MM.1S (cell line): ENCODE results near the gene CHMP6.

Experiments
- DNase-seq: peaks from one replicate; pipeline ENCODE4 v3.0.0-alpha.2; 2015
- H2AFZ ChIP-seq: fragments of 300-600 bp; sonication (generic); 2 replicates; pipeline ENCODE4 v1.6.0; 2016; ENCODE audit warnings: antibody characterized with exemption, low read length
- H3F3A ChIP-seq: fragments of 300-600 bp; sonication (generic); 2 replicates; pipeline ENCODE4 v1.6.1; 2016; ENCODE audit warnings: mild to moderate bottlenecking, antibody characterized with exemption, low read length, moderate library complexity, mixed read lengths; ENCODE audit not compliant: insufficient read depth
- H3K27ac ChIP-seq: fragments of 300-600 bp; sonication (generic); 2 replicates; pipeline ENCODE4 v1.5.1; 2016; ENCODE audit warnings: mild to moderate bottlenecking, low read length
- H3K27me3 ChIP-seq: fragments of 300-600 bp; sonication (generic); replicated peaks from 2 replicates; pipeline ENCODE4 v1.6.0; 2016; ENCODE audit warnings: low read length; ENCODE audit not compliant: insufficient read depth
- H3K36me3 ChIP-seq: fragments of 300-600 bp; sonication (generic); replicated peaks from 2 replicates; pipeline ENCODE4 v1.6.1; 2016; ENCODE audit warnings: mild to moderate bottlenecking, low read length, mixed read lengths; ENCODE audit not compliant: insufficient read depth
- H3K4me1 ChIP-seq: fragments of 300-600 bp; sonication (generic); 2 replicates; pipeline ENCODE4 v1.6.1; 2016; ENCODE audit warnings: low read length, mixed read lengths
- H3K4me2 ChIP-seq: fragments of 300-600 bp; sonication (generic); 2 replicates; pipeline ENCODE4 v1.6.0; 2016; ENCODE audit warnings: low read depth, low read length
- H3K4me3 ChIP-seq: fragments of 300-600 bp; sonication (generic); 2 replicates; pipeline ENCODE4 v1.5.1; 2016; ENCODE audit warnings: low read length, mixed read lengths
- H3K79me2 ChIP-seq: fragments of 300-600 bp; sonication (generic); 2 replicates; pipeline ENCODE4 v1.6.1; 2016; ENCODE audit warnings: mixed run types, low read length, mixed read lengths
- H3K9ac ChIP-seq: fragments of 300-600 bp; sonication (generic); 2 replicates; pipeline ENCODE4 v1.6.1; 2016; ENCODE audit warnings: low read length, mixed read lengths
- H3K9me2 ChIP-seq: fragments of 300-600 bp; sonication (generic); replicated peaks from 2 replicates; pipeline ENCODE4 v1.6.1; 2016; ENCODE audit warnings: mild to moderate bottlenecking, low read length, mixed read lengths; ENCODE audit not compliant: insufficient read depth
- H3K9me3 ChIP-seq: fragments of 300-600 bp; sonication (generic); replicated peaks from 2 replicates; pipeline ENCODE4 v1.6.1; 2016; ENCODE audit warnings: mild to moderate bottlenecking, low read length, mixed read lengths; ENCODE audit not compliant: insufficient read depth
- H4K20me1 ChIP-seq: fragments of 300-600 bp; sonication (generic); 2 replicates; pipeline ENCODE4 v1.6.1; 2016; ENCODE audit warnings: mild to moderate bottlenecking, low read length, moderate library complexity, mixed read lengths; ENCODE audit not compliant: insufficient read depth
- EZH2 ChIP-seq: fragments of 300-600 bp; sonication (generic); optimal IDR thresholded peaks from 2 replicates; pipeline ENCODE3; 2017; ENCODE audit warnings: low read depth, mild to moderate bottlenecking, antibody characterized with exemption, low read length, mixed read lengths
- EZH2phosphoT487 ChIP-seq: fragments of 300-600 bp; sonication (generic); IDR thresholded peaks from 2 replicates; pipeline ENCODE4 v1.6.1; 2018; ENCODE audit warnings: antibody characterized with exemption, low read length
- TF ChIP-seq, protein P1 (sequence below): fragments of 300-600 bp; sonication (generic); IDR thresholded peaks from 2 replicates; pipeline ENCODE4 v1.5.1; 2016; ENCODE audit warnings: antibody characterized with exemption, low read length, mixed read lengths

Gene CHMP6

DNA sequence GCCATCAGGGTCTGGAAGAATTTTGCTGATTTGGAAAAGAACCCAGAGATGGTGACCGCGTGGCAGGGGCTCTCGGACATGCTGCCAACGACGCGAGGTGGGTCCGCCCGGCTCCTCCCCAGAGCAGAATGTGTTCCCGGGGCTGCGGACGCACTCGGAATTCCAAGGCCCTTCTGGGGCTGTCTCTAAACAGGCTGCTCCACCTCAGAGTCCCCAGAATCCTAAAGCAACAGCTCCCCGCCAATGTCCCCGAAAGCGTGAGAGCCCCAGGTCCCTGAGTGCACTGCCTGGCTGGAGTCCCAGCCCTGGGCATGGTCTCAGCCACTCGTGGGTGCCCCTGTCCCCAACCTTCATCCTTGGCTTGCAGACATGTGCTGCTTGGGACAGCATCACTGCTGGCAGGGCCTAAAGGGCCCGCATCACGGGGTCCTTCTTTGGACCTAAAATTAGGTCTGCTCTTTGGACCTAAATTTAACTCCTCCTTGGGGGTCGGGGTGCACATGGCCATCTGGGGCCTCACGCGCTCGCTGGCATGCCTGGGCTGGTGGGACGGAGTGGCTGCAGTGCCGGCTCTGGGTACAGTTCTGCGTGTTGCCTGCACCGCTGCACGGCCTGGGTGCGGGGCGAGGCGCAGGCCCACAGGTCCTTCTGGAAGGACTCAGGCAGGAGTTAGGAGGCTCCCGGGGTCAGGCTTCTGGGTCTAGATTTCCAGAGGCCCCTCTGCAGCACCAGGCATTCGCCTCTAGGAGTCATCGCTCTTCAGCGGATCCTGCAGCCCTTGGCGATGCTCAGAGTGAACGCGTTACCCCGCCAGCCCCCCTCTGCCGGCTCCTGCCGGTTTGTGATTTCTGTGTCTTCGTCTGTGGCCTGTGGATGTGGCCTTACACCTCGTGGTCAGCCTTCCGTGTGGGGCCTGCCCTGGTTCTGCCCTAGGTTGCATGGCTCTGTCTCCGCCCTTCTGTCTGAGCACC is 41.9 kb upstream of the CHMP6 start:
- no peaks in the 10 kb centered on the region for H4K20me1 ChIP-seq
- H3K4me3 ChIP-seq: no peak overlapping the region
- H3K9ac ChIP-seq: no peak overlapping the region
- no peak overlapping the region for H3K4me2 ChIP-seq
- H3K9me2 ChIP-seq: no peaks in the 10 kb centered on the region
- H3K27ac ChIP-seq: no peak overlapping the region
- DNase-seq: no peak
- no peaks in the 10 kb centered on the region for H3F3A ChIP-seq
- TF ChIP-seq, protein P1, sequence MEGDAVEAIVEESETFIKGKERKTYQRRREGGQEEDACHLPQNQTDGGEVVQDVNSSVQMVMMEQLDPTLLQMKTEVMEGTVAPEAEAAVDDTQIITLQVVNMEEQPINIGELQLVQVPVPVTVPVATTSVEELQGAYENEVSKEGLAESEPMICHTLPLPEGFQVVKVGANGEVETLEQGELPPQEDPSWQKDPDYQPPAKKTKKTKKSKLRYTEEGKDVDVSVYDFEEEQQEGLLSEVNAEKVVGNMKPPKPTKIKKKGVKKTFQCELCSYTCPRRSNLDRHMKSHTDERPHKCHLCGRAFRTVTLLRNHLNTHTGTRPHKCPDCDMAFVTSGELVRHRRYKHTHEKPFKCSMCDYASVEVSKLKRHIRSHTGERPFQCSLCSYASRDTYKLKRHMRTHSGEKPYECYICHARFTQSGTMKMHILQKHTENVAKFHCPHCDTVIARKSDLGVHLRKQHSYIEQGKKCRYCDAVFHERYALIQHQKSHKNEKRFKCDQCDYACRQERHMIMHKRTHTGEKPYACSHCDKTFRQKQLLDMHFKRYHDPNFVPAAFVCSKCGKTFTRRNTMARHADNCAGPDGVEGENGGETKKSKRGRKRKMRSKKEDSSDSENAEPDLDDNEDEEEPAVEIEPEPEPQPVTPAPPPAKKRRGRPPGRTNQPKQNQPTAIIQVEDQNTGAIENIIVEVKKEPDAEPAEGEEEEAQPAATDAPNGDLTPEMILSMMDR: no peak
- TF ChIP-seq EZH2 (no peak), EZH2phosphoT487 (no peak)
- H3K79me2 ChIP-seq: no peaks in the 10 kb centered on the region
- H3K36me3 ChIP-seq: no peaks in the 10 kb centered on the region
- H3K4me1 ChIP-seq: no peaks in the 10 kb centered on the region
- H3K27me3 ChIP-seq: no peaks in the 10 kb centered on the region
- no peak overlapping the region for H2AFZ ChIP-seq
- H3K9me3 ChIP-seq: no peaks in the 10 kb centered on the region

DNA sequence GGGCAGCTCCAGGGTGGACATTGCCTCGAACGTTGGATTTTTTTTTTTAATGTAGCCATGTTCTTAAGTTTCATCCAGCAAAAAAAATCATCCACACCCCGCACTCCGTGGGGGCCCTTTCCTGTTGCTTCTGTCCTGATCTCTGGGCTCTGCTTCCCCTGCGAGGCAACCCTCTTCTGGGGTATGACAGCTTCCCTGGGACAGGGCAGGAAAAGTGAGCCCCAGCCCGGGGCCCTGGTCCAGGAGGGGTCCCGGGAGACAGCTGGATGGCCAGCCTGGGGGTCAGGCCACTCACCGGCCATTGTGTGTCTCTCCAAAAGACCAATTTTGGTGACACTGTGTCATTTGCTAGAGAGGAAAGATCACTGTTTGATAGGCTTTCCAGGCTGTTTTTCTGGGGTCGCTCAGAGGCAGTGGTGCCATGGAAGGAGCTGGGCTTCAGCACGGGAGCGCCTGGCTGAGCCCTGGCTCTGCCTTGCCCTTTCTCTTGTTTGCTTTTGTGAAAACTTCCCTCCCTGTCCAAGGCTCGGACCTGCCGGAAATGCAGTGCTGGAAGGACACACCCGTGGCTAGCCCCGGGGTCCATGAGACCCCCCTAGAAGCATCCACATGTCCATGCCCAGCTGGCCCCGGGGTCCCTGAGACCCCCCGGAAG is 41.0 kb upstream of the CHMP6 start:
- no peaks in the 10 kb centered on the region for H3K27me3 ChIP-seq
- H3K4me1 ChIP-seq: no peaks in the 10 kb centered on the region
- H3K9me2 ChIP-seq: no peaks in the 10 kb centered on the region
- H4K20me1 ChIP-seq: no peaks in the 10 kb centered on the region
- no peaks in the 10 kb centered on the region for H3K9me3 ChIP-seq
- no peak overlapping the region for H3K9ac ChIP-seq
- no peak overlapping the region for H3K4me3 ChIP-seq
- TF ChIP-seq, protein P1: no peak
- no peak for TF ChIP-seq EZH2phosphoT487
- H3K79me2 ChIP-seq: no peaks in the 10 kb centered on the region
- H3F3A ChIP-seq: no peaks in the 10 kb centered on the region
- H2AFZ ChIP-seq: no peak overlapping the region
- no peak overlapping the region for H3K4me2 ChIP-seq
- no peak overlapping the region for H3K27ac ChIP-seq
- no peak for DNase-seq
- no peaks in the 10 kb centered on the region for H3K36me3 ChIP-seq

DNA sequence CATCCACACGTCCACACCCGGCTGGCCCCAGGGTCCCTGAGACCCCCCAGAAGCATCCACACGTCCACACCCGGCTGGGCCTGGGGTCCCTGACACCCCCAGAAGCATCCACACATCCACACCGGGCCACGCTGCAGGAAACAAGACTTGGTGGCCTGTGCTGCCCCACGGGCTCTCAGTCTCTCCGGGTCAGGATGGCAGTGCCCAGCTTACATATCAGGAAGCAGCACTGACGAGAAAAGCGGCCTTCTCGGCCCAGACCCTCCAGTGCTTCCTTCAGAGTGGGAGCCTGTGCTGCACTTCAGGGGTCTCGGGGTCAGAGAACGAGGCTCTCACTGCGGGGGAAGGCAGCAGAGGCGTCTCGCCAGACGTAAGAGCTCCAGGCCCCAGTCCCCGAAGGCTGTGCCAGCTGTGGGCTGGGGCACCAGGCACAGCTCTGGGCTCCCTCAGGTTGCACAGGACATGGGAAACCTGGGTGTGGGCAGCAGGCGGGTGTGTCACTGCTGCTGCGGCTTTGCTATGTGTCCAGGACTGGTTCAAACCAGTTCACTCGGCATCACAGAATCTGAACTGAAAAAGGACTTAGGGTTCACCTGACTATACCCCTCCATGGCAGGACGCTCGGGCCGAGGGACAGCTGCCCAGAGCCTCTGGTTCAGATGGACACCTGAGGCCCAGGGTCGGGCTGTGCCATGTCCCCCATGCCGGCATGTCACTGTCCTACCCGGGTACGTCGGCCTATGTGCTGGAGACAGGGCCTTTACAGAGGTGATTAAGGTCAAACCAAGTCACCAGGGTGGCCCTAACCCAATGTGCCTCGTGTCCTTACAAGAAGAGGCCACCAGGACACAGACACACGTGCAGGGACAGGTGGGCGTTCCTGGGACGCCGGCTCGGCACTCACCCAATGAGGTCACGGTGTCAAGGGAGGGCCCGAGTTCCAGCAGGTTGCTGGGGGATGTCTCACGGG is 40.2 kb upstream of the CHMP6 start:
- Histone ChIP-seq H3F3A (no peaks in the 10 kb centered on the region), H3K27me3 (no peaks in the 10 kb centered on the region), H3K9ac (no peak overlapping the region), H3K9me3 (no peaks in the 10 kb centered on the region), H3K79me2 (no peaks in the 10 kb centered on the region), H3K9me2 (no peaks in the 10 kb centered on the region), H3K4me2 (no peak overlapping the region), H3K36me3 (no peaks in the 10 kb centered on the region), H2AFZ (no peak overlapping the region), H3K4me1 (no peaks in the 10 kb centered on the region), H4K20me1 (no peaks in the 10 kb centered on the region), H3K4me3 (no peak overlapping the region), H3K27ac (no peak overlapping the region)
- TF ChIP-seq EZH2phosphoT487: no peak
- TF ChIP-seq, protein P1: no peak
- no peak for TF ChIP-seq EZH2
- DNase-seq: no peak
